Activated B cell treated with CpG ODN at 0.5 μM for 24 hours (primary cell): ENCODE measurements around the gene ARHGAP29. TPM values are rescaled to one million over a fixed set of nuclear protein-coding genes. Genes with fewer than 3 reads are reported as not detected.

Source experiments
- ATAC-seq: fragments of 200-7000 bp; cut with Tn5 transposase; one replicate; pipeline ENCODE4 v1.10.0; 2021; ENCODE audit warnings: low read depth, mild to moderate bottlenecking, moderate library complexity
- CTCF ChIA-PET: fragments of 350-600 bp; sonication (Branson Sonifier 250); formaldehyde crosslinking; loops from one replicate; lab custom pipeline; 2021; ENCODE audit warnings: antibody characterized with exemption; lab: Charles Lee
- POLR2A ChIA-PET: fragments of 350-600 bp; sonication (Branson Sonifier 250); formaldehyde crosslinking; loops from one replicate; lab custom pipeline; 2021; ENCODE audit warnings: antibody characterized with exemption; lab: Charles Lee
- DNase-seq: peaks from one replicate; pipeline ENCODE4 v3.0.0; 2022
- H3K27ac Mint-ChIP-seq: one replicate; pipeline ENCODE4 v1.8.0; 2020; ENCODE audit warnings: mixed read lengths
- H3K27me3 Mint-ChIP-seq: one replicate; pipeline ENCODE4 v1.8.0; 2021; ENCODE audit warnings: mixed read lengths
- H3K36me3 Mint-ChIP-seq: one replicate; pipeline ENCODE4 v1.8.0; 2021; ENCODE audit warnings: low read depth, mixed read lengths
- H3K4me1 Mint-ChIP-seq: one replicate; pipeline ENCODE4 v1.8.0; 2021; ENCODE audit warnings: mixed read lengths
- H3K4me3 Mint-ChIP-seq: one replicate; pipeline ENCODE4 v1.8.0; 2020; ENCODE audit warnings: mild to moderate bottlenecking, mixed read lengths
- H3K9me3 Mint-ChIP-seq: one replicate; pipeline ENCODE4 v1.8.0; 2020; ENCODE audit warnings: mixed read lengths
- intact Hi-C: fragments of 100-400 bp; cut with micrococcal nuclease; formaldehyde crosslinking; loops from one replicate; pipeline ENCODE4 v1.15.1; 2024
- total RNA-seq: library from RNA; stranded (reverse); gene quantifications from 2 replicates; pipeline ENCODE4 v1.2.3, GENCODE V29; 2022
- TF ChIP-seq, protein P1 (sequence below): fragments of 200-600 bp; IDR thresholded peaks from one replicate; pipeline ENCODE4 v1.8.0; 2022; ENCODE audit warnings: antibody characterized with exemption, mild to moderate bottlenecking

The ARHGAP29 gene
- total RNA-seq, 1 donor from 2014 or later, result not detected

DNA sequence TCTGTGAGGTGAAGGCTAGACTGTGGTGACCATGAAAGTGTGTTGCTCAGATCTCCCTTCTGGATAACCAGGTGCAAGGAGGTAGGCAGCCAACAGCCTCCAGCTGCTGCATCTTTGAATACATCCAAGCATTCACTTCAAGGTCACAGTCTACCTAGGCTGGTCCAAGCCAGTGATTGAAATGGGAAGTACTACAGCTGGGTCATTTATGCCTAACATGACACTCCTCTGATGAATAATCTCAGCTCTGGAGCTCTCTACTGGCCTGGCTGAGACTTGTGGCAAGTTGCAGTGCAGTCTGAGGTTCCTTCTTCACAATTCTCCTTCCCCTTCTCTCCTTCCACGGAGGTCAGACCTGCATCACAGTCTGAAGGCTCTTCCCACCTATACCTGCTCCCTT, 35.0 kb upstream of the ARHGAP29 start:
- intact Hi-C loops, result no loop called here
- no peaks in the 10 kb centered on the region for H3K36me3 Mint-ChIP-seq
- H3K27ac Mint-ChIP-seq, result no peak overlapping the region
- no peaks in the 10 kb centered on the region for H3K9me3 Mint-ChIP-seq
- POLR2A ChIA-PET, result no interaction called here
- ATAC-seq (no peak), DNase-seq (no peak)
- H3K4me3 Mint-ChIP-seq, result no peak overlapping the region
- H3K27me3 Mint-ChIP-seq, result peaks cover 14% of the 10 kb centered on the region
- CTCF ChIA-PET, result no interaction called here
- TF ChIP-seq, protein P1, sequence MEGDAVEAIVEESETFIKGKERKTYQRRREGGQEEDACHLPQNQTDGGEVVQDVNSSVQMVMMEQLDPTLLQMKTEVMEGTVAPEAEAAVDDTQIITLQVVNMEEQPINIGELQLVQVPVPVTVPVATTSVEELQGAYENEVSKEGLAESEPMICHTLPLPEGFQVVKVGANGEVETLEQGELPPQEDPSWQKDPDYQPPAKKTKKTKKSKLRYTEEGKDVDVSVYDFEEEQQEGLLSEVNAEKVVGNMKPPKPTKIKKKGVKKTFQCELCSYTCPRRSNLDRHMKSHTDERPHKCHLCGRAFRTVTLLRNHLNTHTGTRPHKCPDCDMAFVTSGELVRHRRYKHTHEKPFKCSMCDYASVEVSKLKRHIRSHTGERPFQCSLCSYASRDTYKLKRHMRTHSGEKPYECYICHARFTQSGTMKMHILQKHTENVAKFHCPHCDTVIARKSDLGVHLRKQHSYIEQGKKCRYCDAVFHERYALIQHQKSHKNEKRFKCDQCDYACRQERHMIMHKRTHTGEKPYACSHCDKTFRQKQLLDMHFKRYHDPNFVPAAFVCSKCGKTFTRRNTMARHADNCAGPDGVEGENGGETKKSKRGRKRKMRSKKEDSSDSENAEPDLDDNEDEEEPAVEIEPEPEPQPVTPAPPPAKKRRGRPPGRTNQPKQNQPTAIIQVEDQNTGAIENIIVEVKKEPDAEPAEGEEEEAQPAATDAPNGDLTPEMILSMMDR, result no peak
- no peaks in the 10 kb centered on the region for H3K4me1 Mint-ChIP-seq

DNA sequence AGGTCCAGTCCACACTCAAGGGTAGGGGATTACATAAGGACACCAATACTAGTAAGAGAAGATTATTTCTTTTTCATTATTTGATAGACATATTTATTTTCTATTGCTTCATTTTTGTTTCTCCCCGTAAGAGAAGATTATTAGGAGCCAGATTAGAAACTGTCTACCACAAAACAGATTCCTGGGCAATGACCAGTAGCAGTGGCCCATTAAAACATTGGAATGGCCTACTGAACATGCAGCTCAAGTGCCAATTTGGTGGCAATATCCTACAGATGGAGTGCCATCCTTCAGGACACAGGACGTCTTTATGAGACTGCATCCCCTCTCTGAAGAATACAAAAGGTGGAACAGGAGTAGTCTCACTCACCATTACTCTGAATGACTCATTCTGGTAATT, 34.0 kb upstream of the ARHGAP29 start:
- POLR2A ChIA-PET, result no interaction called here
- Mint-ChIP-seq H3K27me3 (peaks cover 14% of the 10 kb centered on the region), H3K27ac (no peak overlapping the region), H3K4me3 (no peak overlapping the region), H3K9me3 (no peaks in the 10 kb centered on the region), H3K36me3 (no peaks in the 10 kb centered on the region), H3K4me1 (no peaks in the 10 kb centered on the region)
- CTCF ChIA-PET, result no interaction called here
- no peak for ATAC-seq
- DNase-seq, result no peak
- TF ChIP-seq, protein P1, result no peak
- intact Hi-C loops, result no loop called here

DNA sequence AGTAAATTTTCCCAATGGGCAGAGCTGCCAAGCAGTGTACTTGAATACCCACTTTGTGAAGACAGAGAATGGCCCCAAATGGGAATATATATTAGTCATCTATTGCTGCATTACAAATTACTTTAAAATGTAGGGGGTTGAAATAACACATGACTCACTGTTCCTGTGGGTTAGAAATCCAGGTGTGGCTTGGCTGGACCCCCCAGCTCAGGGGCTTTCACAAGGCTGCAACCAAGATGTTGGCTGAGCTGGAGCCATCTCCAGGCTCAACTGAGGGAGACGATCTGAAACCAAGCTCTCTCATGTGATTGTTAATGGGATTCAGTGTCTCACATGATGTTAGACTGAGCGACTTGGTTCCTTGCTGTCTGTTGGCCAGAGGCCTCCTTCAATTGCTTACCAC, 33.4 kb upstream of the ARHGAP29 start:
- ChIA-PET CTCF (no interaction called here), POLR2A (no interaction called here)
- DNase-seq (no peak), ATAC-seq (no peak)
- intact Hi-C loops, result no loop called here
- H3K36me3 Mint-ChIP-seq, result no peaks in the 10 kb centered on the region
- peaks cover 14% of the 10 kb centered on the region for H3K27me3 Mint-ChIP-seq
- TF ChIP-seq, protein P1, result no peak
- no peak overlapping the region for H3K4me3 Mint-ChIP-seq
- no peaks in the 10 kb centered on the region for H3K9me3 Mint-ChIP-seq
- H3K4me1 Mint-ChIP-seq, result no peaks in the 10 kb centered on the region
- H3K27ac Mint-ChIP-seq, result no peak overlapping the region

DNA sequence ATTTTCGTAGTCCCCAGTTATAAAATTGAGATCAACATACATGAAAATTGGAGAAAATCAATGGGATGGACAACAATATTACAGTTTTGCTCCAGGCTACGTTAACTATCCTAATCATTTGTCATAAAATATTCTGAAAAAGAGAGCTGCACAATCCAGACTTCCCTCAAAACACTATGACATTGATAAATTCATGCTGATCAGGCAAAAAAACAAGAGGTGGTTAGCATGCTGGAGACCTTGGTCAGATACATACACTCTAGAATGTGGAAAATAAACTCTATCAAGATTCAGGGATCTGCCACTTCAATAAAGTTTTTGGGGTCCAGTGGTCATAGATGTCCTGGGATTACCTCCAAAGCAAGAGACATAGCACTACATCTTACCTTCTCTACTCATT, 32.5 kb upstream of the ARHGAP29 start:
- Mint-ChIP-seq H3K27me3 (peaks cover 11% of the 10 kb centered on the region), H3K9me3 (no peaks in the 10 kb centered on the region), H3K27ac (no peak overlapping the region), H3K4me1 (no peaks in the 10 kb centered on the region), H3K36me3 (no peaks in the 10 kb centered on the region), H3K4me3 (no peak overlapping the region)
- CTCF ChIA-PET, result no interaction called here
- intact Hi-C loops, result no loop called here
- POLR2A ChIA-PET, result no interaction called here
- DNase-seq (no peak), ATAC-seq (no peak)
- TF ChIP-seq, protein P1, result no peak

DNA sequence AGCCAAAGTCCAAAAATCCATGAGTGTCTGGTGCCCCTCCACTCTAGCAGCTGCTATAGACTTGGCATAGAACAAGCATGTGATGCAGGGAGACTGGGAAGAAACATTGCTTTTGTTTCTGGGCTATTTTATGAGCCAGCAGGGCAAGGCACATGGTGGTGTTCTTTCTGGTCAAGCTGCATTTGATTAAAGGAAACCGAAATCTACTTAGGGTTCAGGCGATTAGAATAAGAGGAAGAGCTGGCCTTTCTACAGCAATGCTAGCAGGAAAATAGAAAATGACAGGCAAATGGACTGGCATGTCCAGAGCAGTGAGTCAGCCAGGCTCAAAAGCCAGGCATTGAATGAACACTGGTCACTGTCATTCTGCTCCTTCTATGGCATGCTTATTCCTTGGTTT, 28.5 kb upstream of the ARHGAP29 start:
- ChIA-PET POLR2A (no interaction called here), CTCF (no interaction called here)
- DNase-seq (no peak), ATAC-seq (no peak)
- Mint-ChIP-seq H3K27me3 (peaks cover 4% of the 10 kb centered on the region), H3K4me1 (peaks cover 2% of the 10 kb centered on the region), H3K4me3 (no peak overlapping the region), H3K36me3 (no peaks in the 10 kb centered on the region), H3K27ac (no peak overlapping the region), H3K9me3 (peaks cover 5% of the 10 kb centered on the region)
- TF ChIP-seq, protein P1, result no peak
- intact Hi-C loops, result no loop called here
